Hepatocyte (in vitro differentiated cells): Measurements from ENCODE around the gene TMEM116.

Experiments used
- EZH2 ChIP-seq: fragments of 200-600 bp; sonication (generic); IDR thresholded peaks from 2 replicates; pipeline ENCODE4 v1.6.1; 2016; ENCODE audit warnings: antibody characterized with exemption, mild to moderate bottlenecking, borderline replicate concordance
- TF ChIP-seq, protein P1 (sequence below): fragments of 200-600 bp; sonication (generic); IDR thresholded peaks from 2 replicates; pipeline ENCODE4 v1.5.1; 2016; ENCODE audit warnings: antibody characterized with exemption, mild to moderate bottlenecking; ENCODE audit not compliant: poor library complexity

DNA sequence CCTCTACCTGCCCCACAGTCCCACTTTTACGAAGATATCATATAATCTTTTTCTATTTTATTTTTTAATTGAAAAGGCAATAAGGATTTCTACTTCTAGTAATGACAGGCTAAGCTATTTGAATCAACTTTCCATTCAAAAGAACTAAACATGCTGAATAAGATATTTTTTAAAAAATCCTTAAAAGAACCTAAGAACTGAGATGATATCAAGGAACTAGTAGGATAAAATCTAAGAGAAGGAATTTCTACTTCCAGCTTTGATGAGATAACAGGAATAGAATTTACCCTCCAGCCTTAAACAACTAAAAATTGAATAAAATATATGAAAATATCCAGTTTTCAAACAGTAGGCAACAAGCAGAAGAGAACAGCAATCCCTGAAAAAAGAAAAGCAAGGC is 69.0 kb downstream of the TMEM116 start:
- TF ChIP-seq, protein P1, sequence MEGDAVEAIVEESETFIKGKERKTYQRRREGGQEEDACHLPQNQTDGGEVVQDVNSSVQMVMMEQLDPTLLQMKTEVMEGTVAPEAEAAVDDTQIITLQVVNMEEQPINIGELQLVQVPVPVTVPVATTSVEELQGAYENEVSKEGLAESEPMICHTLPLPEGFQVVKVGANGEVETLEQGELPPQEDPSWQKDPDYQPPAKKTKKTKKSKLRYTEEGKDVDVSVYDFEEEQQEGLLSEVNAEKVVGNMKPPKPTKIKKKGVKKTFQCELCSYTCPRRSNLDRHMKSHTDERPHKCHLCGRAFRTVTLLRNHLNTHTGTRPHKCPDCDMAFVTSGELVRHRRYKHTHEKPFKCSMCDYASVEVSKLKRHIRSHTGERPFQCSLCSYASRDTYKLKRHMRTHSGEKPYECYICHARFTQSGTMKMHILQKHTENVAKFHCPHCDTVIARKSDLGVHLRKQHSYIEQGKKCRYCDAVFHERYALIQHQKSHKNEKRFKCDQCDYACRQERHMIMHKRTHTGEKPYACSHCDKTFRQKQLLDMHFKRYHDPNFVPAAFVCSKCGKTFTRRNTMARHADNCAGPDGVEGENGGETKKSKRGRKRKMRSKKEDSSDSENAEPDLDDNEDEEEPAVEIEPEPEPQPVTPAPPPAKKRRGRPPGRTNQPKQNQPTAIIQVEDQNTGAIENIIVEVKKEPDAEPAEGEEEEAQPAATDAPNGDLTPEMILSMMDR, result no peak
- no peak for TF ChIP-seq EZH2
